Measurements from ENCODE around the gene INTS11.
"Not testable (repeated sequence)": the region's sequence is repeated elsewhere in the genome, so short reads cannot be mapped to it uniquely, and the experiment has no call there.

Gene INTS11

GRCh38 chr1:1324524-1325287 is at the start of gene INTS11, which contains the start of gene CPTP:
Gene INTS11, minus strand, starts transcription at chr1:1324660. Its CDS starts 52 bp downstream, at chr1:1324608.
Gene CPTP, plus strand, starts transcription at chr1:1324802. Its CDS starts 2,109 bp downstream, at chr1:1326911.
- no peak for FAIRE-seq

- no peak for FAIRE-seq
Observed at GRCh38 chr1:1373815-1374588, 49.5 kb upstream of the INTS11 start.

- no peak for FAIRE-seq
Observed at GRCh38 chr1:1373051-1373814, 48.8 kb upstream of the INTS11 start.

- FAIRE-seq, result no peak
Observed at GRCh38 chr1:1371746-1372711, 47.6 kb upstream of the INTS11 start.

GRCh38 chr1:1371364-1371745 is 46.9 kb upstream of the INTS11 start:
- no peak for FAIRE-seq

DNA sequence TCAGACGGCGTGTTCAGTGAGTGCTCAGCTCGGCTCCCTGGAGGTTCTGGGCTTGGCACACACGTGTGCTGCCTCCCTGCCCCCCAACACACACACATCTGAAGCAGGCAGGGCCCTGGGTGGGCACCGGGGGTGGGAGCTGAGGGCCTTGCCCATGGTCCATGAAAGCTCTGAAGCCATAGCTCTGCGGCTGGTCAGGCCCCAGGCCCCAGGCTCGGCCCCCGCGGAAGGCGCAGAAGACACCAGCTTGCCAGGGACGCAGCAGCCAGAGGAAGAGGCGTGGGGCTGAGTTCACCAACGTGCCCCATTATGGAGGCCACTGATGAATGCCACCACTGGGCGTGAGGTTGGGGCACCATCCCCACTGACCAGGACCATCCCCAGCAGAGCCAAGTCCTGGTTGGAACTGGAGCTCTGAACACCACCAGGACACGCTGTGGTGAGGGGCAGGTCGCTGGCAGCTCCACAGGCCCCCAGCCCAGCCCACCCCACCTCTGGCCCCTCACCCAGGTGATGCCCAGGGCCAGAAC is 46.4 kb upstream of the INTS11 start:
- FAIRE-seq, result no peak

- not testable (repeated sequence) for FAIRE-seq
Observed at GRCh38 chr1:1370094-1370493, 45.6 kb upstream of the INTS11 start.

DNA sequence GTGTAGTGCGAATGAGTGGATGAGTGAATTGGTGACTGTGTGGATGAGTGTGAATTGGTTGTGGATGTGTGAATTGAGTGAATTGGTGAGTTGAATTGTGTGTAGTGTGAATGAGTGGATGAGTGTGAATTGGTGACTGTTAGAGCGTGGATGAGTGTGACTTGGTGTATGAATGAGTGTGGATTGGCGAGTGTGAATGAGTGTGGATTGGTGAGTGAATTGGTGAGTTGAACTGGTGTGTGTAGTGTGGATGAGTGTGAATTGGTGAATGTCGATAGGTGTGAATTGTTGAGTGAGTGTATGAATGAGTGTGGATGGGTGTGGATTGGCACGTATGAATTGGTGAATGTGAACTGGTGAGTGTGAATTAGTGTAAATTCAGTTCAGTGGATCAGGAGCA is 42.9 kb upstream of the INTS11 start:
- FAIRE-seq, result no peak

GRCh38 chr1:1366699-1367066 is 42.2 kb upstream of the INTS11 start:
- FAIRE-seq, result no peak

DNA sequence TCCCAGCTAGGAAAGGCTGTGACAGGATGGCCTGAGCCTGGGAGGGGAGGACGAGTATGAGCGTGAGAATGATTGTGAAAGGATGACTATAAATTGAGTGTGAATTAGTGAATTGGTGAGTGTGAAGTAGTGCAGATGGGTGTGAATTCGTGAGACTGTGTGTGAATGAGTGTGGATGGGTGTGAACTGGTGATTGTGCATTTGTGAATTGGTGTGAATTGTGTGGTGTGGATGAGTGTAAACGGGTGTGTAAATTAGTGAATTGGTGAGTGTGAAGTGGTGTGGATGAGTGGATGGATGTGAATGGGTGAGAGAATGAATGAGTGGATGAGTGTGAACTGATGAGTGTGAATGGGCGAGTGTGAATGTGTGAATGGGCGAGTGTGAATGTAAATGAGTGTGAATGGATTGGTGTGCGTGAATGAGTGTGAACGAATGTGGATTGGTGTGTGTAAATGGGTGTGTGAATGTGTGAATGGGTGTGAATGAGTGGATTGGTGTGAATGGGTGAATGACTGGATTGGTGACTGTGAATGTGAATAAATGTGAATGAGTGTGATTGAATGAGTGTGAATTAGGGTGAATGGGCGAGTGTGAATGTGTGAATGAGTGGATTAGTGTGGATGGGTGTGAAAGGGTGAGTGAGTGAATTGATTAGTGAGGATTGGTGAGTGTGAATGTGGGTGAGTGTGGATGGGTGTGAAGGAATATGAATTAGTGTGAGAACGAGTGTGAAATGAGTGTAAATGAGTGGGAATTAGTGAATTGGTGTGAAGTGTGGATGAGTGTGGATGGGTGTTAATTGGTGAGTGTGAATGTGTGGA is 41.6 kb upstream of the INTS11 start:
- no peak for FAIRE-seq

GRCh38 chr1:1364266-1364665 is 39.8 kb upstream of the INTS11 start:
- FAIRE-seq, result no peak

- no peak for FAIRE-seq
Observed at GRCh38 chr1:1361982-1362423, 37.5 kb upstream of the INTS11 start.

GRCh38 chr1:1361233-1361981 is 36.9 kb upstream of the INTS11 start:
- FAIRE-seq, result no peak

DNA sequence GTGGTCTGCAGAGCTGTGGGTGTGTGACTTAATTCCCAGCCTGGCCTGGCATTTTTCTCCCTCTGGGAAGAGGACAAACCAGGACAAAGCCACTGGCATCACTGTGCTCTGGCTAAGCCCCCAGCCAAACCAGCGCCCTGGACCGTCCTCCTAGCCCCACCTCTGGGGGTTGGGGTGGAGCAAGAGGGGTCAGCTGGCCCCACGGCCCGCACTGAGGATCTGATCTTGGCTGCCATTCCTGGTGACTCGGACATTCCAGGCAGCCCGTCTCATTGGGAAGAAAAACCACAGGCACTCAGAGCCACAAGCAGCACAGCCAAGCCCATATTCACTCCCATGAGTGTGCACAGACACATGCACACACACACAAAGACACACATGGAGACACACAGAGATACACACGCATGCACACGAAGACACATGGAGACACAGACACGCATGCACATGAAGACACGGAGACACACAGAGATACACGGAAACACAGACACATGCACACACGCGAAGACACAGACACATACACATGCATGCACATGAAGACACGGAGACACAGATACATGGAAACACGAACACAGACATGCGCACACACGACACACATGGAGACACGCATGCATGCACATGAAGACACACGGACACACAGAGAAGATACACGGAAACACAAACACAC is 36.2 kb upstream of the INTS11 start:
- FAIRE-seq, result no peak

DNA sequence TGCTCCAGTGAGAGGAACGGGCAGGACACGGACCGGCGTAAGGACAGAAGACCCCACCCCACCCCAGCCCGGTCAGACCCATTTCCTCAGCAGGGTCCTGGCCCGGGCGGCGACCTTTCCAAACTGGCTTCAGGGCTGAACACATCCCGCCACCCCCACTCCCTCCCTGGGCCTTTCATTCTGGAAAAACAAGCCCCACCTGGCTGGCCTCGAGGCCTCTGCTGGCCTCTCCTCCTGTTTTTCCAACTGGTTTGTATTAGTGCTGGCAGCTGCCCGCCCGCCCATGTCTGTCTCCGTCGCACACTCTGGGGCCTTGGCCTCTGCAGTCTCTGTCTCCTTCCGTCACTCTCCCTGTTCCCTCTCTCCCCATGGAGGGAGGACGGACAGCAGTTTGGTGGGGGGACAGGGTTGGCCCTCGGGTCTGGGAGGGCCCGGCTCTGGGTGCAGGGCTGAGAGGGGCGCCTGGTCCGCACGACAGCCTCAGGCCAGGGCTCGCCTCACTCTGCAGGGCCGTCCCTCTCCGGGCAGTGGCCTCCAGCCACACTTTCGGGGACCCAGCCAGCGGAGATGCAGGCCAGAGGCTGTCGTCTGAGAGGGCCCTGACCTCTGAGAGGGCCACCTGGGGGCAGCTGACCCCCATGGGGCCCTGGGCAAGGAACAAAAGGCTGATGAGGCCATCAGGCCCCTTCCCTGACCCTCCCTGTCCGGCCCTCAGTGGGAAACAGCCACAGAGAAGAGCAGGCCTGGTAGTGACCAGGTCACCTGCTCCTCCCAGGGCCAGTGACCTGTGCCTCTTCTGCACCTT is 35.4 kb upstream of the INTS11 start:
- no peak for FAIRE-seq

DNA sequence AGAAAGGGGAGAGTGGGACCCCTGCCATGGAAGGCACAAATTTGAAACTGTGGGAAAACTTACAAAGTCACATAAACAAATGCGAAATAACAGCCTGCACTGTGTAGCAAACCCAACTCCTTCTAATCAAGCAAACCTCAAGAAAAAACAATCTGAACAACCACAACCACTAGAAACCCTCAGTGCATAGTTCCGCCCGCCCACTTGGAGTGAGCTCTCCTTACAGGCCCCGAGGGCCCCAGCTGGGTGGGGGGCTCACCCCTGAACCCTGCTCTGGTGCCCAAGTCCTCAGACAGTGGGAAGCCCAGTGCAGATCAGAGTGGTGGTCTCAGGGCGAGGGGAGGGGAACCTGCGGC is 34.8 kb upstream of the INTS11 start:
- no peak for FAIRE-seq

GRCh38 chr1:1358433-1359271 is 34.2 kb upstream of the INTS11 start, which contains the start of gene MXRA8:
Gene MXRA8, minus strand, starts transcription at chr1:1358555. Its CDS starts 51 bp downstream, at chr1:1358504.
- no peak for FAIRE-seq

Data from A204.1 (cell line).